ENCODE data around the gene PKD1.

The PKD1 gene

DNA sequence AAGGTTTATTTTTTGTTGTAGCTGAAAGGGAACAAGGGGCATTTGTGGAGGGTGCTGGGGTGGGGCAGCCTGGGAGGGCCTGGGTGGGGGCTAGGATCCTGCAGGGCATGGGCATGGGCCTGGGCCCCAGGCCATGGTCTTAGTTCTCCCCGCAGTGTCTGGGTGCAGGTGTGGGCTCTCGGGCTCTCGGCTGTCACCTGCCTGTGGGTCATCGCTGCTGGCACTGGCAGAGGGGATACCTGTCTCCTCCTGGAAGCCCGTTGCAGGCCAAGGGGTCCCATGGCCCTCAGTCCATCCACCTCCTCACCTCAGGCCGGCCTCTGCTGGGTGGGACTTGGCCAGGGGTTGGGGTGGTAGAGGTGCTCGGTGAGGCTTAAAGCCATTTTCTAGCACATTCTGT, 57.6 kb downstream of the PKD1 start:
- TF ChIP-seq, protein P1, sequence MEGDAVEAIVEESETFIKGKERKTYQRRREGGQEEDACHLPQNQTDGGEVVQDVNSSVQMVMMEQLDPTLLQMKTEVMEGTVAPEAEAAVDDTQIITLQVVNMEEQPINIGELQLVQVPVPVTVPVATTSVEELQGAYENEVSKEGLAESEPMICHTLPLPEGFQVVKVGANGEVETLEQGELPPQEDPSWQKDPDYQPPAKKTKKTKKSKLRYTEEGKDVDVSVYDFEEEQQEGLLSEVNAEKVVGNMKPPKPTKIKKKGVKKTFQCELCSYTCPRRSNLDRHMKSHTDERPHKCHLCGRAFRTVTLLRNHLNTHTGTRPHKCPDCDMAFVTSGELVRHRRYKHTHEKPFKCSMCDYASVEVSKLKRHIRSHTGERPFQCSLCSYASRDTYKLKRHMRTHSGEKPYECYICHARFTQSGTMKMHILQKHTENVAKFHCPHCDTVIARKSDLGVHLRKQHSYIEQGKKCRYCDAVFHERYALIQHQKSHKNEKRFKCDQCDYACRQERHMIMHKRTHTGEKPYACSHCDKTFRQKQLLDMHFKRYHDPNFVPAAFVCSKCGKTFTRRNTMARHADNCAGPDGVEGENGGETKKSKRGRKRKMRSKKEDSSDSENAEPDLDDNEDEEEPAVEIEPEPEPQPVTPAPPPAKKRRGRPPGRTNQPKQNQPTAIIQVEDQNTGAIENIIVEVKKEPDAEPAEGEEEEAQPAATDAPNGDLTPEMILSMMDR (IDR thresholded peaks at IDR 0.05; ENCODE audit: insufficient read depth, low read depth, low read length, missing control alignments), result no peak
- no peak for DNase-seq (ENCODE audit: low read depth)
- no peak overlapping the region for H3K4me3 ChIP-seq (ENCODE audit: low read length)

DNA sequence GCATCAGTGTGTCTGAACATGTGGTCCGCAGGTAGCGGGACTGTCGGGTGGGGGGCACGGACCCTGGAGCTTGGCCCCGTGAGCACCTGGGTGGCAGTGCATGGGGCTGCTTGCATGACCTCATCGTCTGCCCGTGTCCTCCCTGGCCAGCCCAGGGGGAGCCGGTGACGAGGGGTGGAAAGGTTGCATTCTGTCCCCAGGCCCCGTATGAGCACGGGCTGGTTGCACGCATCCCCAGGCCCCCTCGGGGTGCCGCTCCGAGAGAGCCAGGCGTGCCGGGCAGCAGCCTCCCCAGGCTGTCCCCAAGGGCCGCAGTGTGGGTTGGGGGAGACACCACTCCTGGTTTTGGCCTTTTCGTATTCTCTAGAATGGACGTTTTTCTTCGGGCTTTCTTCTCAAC, 58.0 kb downstream of the PKD1 start:
- DNase-seq (ENCODE audit: low read depth), result no peak
- TF ChIP-seq, protein P1 (IDR thresholded peaks at IDR 0.05; ENCODE audit: insufficient read depth, low read depth, low read length, missing control alignments), result no peak
- no peak overlapping the region for H3K4me3 ChIP-seq (ENCODE audit: low read length)

DNA sequence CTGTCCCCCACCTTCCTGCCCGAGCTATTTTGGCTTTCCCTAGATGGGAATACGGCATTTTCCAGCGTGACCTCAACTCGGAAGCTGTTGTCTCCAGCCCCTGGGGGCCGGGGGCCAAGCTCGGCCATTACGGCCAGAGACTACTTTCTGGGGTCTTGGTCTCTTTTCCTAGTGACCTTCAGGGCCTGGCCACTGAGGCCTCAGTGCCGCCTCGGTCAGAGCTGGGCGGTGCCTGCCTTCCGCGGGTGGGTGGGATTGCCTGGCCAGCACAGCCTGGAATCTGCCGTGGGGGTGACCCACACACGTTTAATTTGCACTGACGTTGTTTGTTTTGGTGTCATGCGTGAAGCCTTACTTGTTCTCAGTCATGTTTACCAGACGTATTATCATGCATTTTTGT, 58.7 kb downstream of the PKD1 start:
- TF ChIP-seq, protein P1 (IDR thresholded peaks at IDR 0.05; ENCODE audit: insufficient read depth, low read depth, low read length, missing control alignments), result no peak
- H3K4me3 ChIP-seq (ENCODE audit: low read length), result no peak overlapping the region
- DNase-seq (ENCODE audit: low read depth), result no peak

- no peak overlapping the region for H3K4me3 ChIP-seq (ENCODE audit: low read length)
- TF ChIP-seq, protein P1 (IDR thresholded peaks at IDR 0.05; ENCODE audit: insufficient read depth, low read depth, low read length, missing control alignments), result no peak
- DNase-seq (ENCODE audit: low read depth), result no peak
These were observed 59.4 kb downstream of the PKD1 start for GRCh38 chr16:2076072-2076865.

DNA sequence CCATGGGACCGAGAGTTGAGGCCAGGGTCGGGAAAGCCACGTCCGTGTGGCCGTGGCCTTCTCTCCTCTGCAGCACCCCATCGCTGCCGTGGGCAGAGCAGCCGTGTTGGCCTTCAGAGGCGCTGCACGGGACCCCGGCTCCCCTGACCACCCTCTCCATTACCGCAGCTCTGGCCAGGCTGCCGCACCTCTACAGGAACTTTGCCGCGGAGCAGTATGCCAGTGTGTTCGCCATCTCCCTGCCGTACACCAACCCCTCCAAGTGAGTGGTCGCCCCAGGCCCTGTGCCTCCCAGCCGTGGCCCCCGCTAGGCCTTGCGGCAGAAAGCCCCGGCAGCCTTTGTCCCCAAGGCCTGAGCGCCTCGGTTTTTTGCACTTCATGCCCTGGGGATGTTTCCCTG, 60.1 kb downstream of the PKD1 start:
- TF ChIP-seq, protein P1 (IDR thresholded peaks at IDR 0.05; ENCODE audit: insufficient read depth, low read depth, low read length, missing control alignments), result no peak
- DNase-seq (ENCODE audit: low read depth), result no peak
- H3K4me3 ChIP-seq (ENCODE audit: low read length), result no peak overlapping the region

GRCh38 chr16:2074071-2074470, 61.6 kb downstream of the PKD1 start:
- no peak overlapping the region for H3K4me3 ChIP-seq (ENCODE audit: low read length)
- no peak for DNase-seq (ENCODE audit: low read depth)
- TF ChIP-seq, protein P1 (IDR thresholded peaks at IDR 0.05; ENCODE audit: insufficient read depth, low read depth, low read length, missing control alignments), result no peak

GRCh38 chr16:2072926-2073325, 62.8 kb downstream of the PKD1 start:
- H3K4me3 ChIP-seq (ENCODE audit: low read length), result no peak overlapping the region
- TF ChIP-seq, protein P1 (IDR thresholded peaks at IDR 0.05; ENCODE audit: insufficient read depth, low read depth, low read length, missing control alignments), result no peak
- DNase-seq (ENCODE audit: low read depth), result no peak
